ENCODE results near the gene HACD2. TPM values are rescaled to one million over a fixed set of nuclear protein-coding genes. Genes with fewer than 3 reads are reported as not detected.

The HACD2 gene, protein sequence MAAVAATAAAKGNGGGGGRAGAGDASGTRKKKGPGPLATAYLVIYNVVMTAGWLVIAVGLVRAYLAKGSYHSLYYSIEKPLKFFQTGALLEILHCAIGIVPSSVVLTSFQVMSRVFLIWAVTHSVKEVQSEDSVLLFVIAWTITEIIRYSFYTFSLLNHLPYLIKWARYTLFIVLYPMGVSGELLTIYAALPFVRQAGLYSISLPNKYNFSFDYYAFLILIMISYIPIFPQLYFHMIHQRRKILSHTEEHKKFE
- 30.7 and 70.6 TPM in 2 replicates for total RNA-seq

DNA sequence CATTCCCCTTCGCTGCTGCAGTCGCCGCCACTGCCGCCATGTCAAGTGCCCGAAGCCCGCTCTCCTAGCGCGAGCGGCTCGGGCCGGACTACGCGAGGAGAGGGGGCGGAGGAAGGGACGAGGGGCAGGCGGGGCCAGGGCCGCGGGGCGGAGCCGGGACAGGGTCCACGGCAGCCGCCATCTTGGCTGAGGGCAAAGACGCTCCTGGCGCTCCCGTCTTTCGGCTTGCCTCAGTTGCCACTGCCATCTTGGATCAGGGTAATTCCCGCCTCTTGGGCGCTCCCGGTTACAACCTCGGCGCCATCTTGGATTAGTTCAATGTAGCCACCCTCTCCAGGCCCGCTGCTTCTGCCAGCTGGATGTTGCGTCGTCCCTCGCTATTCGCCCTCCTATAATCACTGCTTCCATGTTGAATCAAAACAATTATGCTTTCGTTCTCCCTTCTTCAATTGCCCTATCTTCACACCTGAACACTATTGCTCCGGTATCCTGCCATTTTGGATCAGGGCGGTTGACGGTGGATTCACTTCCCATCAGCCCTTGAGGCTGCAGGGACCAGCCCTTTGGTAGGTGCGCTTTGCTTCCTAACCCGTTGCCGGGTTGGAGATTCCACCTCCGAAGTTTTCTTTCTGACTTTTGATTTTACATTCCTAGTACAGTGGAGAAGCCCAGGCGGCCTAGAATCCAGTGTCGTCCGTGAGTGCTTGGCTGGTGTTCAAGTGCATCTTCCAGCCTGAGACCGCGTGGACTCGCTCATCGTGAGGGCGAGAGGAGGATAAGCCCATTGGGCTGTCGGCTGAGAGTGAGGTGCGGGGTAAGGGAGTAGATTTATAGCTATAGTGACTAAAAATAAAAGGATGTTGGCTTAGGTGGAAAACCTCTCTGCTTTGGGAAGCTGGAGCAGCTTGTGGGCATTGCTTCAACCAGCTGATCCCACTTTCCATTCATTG, at the start of gene HACD2:
Gene HACD2 (minus strand): TSS at position 66 of the 950 bp plus-strand sequence. CDS start 26 bp downstream, at position 40.
- peak; percentile 91 for DNase-seq (ENCODE audit: low read depth)

DNA sequence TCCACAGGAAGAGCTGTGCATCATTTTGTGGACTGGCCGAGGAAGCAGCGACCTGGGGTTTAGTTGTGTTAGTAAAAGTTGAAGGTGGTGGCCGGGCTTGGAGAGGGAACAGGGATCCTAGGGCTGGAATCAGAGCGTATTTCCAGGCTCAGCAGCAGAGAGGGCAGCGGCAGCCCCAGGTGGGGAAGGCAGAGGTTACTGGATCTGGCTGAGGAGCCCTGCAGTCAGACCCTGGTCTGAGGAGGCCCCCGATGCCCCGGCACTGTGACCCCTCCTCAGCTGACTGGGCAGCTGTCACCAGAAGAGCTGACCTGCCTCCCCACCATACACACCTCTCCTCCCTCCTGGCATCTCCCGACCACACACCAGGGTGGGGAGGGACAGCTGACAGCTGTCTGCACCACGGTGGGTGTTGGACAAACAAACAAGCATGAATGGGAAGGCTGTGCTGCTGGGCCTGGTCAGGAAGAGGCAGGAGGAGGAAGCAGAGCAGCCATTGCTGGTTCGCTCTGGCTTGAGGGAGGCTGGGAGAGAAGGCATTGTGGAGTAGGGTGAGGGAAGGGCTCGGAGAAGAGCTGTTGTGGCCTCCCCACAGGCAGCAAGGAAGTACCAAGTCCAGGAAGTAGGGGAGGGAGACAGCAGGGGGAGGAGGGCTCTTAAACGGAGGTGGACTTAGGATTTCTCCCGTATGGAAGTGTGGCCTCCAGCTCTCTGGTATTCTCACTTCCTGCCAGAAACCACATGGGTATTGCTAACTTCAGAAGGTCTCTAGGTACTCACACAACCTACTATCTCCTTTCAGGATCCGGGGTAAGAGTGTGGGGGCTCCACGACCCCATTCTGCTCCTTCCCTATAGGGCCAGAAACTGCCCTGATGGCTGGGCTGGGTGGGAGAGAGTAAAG, 49.5 kb upstream of the HACD2 start:
- DNase-seq (ENCODE audit: low read depth), result no peak

DNA sequence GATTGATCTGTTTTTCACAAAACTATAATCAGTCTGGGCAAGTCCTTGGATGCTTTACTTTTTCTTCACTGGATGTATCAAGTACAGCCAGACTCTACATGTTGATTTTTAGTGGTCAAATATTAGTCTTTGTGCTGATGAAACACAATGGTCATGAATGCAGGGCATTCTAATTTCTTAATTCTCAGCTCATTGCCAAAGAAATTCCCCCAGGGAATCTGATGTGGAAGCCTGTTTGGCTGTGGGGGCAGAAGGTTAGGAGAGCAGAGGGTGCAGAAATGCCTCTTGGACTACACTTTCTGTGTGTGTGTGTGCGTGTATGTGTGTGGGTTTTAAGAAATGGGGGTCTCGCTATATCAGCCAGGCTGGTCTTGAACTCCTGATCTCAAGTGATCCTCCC, 48.7 kb upstream of the HACD2 start:
- no peak for DNase-seq (ENCODE audit: low read depth)

DNA sequence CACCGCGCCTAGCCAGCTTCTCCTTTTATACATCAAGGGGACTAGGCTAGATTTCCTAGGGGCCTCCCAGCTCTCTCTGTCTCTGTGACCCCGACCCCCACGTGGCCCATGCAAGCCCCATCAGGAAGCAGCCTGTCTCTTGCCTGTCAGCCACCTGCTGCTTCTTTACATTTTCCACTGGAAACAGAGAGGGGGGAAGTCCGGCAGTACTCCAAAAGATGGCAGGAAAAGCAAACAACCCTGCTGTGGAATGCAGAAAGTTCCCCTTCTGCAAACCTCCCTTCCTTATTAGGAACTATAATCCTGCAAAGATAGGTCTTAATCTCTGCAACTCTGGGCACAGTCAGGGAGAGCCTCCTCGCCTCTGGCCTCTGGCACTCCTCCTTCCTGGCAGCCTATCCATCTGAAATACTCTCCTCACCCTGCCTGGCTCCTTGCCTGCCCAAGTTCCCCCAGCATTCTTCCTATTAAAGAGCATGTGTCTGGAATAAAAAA, 47.4 kb upstream of the HACD2 start:
- DNase-seq (ENCODE audit: low read depth), result no peak

DNA sequence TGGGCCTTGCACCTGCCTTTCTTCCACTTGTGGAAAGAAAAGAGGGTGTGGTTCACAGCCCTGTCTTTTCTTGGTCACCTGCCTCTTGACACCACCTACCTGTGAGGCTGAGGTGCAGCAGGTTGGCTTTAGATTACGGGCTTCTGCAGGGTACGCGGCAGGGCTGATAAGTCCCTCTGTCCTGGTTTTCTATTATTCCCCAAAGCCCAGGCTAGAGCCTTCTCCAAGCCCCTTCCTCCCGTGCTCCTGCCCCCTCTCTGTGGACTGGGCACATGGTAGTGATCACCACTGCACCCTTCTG, 44.8 kb upstream of the HACD2 start:
- DNase-seq (ENCODE audit: low read depth), result no peak

DNA sequence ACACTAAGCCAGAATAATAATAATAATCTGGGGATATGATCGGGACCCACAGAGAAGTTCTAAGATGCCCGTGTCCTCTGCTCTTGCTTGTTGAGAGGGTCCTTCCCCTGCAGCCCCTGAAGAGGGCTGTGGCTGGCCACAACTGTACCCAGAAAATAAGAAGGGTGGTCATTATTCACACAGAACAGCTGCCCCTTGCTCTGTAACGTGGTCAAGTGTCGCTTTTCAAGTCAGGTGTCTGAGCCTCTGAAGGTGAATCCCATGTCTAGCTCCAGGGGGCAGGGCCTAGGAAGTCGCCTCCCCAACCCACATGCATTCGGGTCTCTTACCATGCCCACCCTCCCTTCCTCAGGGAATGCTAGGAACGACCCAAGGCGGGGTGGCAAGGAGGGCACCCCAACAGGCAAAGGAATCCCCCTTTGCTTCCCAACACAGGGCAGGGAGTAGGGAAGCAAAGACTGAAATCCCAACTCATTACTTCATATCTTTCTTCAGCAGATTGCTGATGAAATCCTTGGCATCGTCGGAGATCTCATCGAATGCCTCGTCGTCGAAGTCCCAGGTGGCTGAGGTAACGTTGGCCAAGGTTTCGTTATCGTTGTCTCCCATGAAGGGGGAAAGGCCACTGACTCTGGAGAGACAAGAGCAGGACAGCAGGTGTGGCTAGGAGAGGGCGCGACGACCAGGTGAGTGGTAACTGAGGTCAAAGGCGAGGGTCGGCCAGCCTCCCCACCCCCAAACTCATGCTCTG, 44.3 kb upstream of the HACD2 start:
- no peak for DNase-seq (ENCODE audit: low read depth)

DNA sequence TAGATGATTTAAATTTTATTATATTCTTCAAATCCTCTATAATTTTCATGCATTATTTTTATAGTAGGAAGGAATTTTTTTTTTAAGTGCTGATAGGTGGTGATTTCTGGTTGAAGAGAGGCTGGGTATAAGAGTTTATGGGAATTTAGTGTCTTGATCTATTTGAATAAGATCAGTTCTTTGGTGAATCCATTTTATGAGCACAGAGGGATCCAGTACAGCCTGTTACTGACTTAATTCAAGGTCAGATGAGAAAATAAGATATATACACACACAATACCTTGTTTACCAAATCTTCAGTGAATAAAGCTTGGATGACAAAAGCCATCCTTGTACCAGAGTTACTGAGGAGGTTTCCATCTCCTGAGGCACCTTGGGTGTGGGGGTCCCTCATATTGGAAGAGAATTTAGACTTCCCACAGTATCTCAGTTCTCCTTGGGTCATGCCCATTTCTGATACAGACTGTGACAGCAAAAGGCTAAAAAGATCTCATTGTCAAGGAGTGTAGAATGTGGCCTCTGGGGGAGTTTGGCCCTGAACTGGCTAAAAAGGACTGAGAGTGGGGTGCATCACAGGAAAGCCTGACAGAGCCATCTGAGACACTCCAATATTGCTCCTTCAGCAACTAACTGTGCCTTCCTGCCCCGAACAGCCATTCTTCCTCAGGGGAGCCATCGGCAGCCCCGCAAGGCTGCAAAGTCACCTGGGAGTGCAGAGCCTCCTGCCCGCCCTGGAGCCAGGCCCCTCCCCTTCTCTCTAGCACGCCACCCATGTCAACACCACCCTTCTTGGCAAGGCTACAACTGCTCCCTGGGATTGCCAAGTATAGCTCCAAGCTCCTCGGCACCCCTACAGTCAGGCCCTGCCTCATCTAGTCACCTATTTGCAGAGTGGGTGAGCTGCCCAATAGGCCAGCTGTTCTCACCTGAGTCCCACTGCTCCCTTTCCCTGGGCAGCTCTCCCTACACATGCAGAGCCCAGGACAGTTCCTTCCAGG, 43.1 kb upstream of the HACD2 start:
- no peak for DNase-seq (ENCODE audit: low read depth)

DNA sequence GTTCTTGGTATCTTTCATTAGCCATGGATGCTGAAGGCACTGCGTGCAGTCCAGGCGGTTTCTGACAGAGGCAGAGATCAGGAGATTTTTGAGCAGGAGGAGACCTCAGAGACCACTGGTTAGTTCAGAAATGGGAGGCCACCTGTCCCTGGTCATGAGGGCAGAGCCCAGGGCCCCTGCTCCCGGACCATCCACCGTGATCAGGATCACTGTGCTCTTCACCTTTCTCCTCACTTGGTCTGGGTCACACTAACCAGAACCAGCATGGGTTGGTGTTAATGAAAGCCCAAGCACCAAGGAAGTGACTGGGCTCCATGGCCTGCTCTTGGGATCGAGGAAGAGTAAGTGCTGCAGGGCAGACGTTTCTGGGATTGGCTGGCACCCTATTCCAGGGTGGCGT, 42.0 kb upstream of the HACD2 start:
- DNase-seq (ENCODE audit: low read depth), result no peak

DNA sequence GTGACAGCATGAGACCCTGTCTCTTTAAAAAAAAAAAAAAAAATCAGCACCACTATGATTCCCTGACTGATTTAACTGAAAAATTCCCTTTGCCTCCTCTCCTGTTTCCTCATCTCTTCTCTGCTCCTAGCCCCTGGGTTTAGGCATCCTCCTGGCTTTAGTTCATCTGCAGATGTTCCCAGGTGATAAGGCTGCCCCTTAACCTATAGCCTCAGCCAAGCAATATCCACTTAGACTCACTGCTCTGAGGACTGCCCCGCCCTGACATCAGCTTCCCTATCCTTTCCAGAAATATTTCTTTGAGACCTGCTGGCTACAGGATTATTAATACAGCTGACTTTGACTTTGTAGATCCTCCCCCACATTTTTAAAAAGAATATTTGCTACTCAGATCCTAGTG, 39.4 kb upstream of the HACD2 start:
- no peak for DNase-seq (ENCODE audit: low read depth)

DNA sequence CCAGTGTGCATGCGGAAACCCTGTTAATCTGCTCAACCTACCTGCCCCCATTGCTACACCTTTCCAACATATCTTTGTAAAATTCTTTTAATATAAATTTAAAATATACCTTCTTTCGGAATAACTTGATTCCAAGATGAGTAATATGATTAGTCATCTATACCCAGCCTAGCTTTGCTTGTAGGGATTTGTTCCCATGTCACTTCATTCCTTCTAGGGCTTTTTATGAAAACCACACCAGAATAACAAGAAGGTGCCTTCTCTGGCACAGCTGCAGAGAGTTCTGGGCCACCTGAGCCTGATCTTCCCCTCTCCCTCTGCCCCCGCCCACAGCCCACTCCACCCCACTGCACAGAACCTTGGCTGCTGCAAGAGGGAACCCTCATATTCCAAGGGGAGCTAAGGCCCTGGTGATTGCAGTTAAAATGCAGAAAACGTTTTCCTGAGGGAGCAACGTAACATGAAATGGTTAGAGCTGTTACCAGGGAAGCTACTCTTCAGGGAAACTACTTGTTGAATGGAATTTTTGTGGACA, 38.6 kb upstream of the HACD2 start:
- DNase-seq (ENCODE audit: low read depth), result no peak

DNA sequence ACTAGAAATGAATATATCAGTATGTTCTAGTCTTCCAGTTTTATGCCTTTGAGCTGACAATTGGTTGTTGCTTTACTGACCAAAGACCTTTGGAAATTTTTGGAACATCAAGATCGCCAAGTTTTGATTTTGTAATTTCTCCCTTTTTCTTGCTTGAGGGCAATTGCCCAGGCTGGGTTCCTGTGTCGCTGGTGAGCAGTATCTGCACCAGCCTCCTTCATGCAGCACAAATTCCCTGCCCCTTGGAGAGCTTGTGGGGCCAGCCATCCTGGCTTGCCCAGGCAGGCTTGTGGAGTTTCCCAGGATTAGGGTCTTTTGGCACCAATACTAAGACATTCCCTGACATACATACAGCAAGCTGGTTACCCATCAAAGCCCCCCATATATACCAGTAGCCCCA, 37.9 kb upstream of the HACD2 start:
- no peak for DNase-seq (ENCODE audit: low read depth)

DNA sequence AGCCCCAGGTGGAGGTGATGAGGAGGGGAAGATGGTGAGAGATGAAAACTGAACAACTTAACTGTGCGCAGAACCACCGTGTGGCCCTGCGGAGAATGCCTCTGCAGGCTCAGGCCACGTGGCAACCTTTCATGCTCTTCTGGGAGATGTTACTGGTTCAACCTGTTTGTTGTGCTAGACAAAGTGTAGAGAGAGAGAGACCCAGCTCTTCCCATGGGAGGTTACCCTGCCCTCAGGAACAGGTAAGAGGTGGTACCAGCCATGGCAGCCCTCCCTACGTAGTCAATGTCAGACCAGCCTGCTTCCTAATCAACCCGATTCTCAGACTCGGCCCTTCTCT, 37.0 kb upstream of the HACD2 start:
- no peak for DNase-seq (ENCODE audit: low read depth)

DNA sequence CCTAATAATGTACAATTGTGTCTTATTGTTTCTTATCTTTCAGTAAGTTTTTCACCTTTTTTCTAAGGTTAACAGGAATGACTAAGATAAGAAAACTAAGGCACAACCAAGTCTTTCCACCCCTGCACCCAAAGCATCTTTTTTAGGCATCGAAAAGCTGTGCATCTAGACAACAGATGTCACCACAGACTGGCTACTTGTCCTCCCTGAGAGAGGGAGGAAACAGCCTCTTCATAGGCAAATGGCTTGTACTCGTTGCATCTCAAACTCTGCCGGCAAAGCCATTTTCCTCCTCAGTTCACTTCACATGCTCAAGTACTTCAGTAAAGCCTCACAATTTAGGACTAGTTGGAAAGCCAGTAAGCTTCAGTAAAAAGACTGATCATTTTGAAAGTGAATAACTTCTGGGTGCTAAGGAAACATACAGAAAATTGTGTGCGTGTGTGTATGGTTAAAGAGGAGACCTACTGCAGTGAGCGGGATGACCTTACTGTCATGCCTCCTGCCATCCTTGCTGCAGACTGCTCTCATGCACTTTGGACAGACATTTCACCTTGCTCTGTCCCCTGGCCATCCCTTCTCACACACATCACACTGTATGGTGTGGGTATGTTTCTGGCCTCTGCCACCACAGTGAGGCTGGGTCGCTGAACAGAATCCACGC, 36.5 kb upstream of the HACD2 start:
- no peak for DNase-seq (ENCODE audit: low read depth)

DNA sequence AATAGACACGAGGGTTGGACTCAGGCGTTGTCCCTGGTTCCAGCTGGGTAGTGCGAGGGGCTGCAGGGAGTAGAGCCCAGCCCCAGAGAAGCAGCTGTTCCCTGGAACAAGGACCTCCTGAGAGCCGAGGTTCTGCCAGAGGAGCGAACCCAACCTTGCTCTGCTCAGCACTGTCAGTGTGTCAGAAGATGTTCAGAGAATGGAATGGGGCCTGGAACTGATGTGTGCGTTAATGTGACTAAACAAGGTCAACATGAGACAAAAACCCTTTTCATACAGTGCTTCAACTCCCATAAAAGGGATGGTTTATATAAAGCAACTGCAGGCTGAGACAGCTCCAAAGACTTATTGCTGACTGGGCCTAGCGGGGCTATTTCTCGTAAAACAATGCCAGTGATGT, 35.5 kb upstream of the HACD2 start:
- no peak for DNase-seq (ENCODE audit: low read depth)

DNA sequence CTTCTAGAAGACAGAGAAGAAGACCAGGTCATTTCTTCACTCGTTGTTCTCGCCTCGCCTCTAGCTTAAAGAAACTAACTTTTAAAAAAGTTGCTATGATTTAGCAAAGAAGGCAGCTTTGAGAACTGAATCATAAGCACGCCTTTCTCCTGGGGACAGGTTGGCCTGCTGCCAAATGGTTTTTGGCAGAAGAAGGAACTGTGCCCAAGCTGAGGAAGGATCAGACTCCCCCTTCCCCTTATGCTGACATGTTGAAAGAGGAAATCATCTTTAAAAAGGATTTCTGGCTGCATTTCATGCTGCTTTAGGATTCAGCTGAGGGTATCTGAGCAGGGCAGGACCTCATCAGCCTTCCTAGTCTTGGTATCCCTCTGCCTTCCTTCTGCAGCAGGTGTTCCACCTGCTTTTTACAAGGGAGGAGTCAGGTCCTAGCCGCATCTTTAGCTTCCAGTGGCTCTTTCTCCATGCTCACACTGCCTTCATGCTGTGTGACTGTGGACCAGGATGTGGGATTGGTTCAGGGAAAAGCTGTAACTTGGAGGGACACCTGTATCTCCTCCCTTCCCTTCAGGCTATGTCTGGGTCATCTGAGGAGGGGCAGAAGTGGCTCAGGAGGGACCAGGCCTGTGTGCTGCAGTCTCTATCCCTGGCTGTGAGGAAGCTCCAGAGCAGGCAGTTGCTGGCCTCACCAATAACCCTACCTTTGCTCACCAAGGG, 34.1 kb upstream of the HACD2 start:
- DNase-seq (ENCODE audit: low read depth), result peak; percentile 61

DNA sequence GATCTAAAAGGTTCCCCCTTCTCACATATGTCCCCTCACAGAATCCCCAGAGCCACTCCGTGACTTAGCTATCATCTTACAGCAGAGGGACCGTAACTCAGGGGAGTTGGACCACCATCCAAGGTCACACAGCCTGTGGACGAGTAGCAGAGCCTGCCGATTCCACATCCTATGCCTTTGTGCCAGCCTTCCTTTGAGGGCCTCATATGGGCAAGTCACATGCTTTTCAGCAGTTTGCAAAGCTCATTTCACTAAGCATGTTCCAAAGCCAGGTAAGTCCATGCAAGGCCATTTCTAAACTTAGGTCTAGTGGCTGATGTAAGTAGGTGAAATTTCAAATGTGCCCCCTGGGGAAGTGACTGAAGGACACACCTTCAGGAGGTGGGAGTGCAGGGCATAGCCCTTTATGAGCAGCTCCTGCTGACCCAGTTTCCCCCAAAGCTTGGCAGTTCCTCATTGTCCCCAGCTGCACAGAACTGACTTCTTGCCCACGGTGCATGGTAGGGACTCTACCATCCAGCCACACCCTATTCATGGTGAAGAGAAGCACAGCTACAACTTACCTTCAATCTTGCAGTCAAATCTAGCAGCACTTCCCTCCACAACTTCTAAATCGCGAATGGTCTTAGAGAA, 33.3 kb upstream of the HACD2 start:
- DNase-seq (ENCODE audit: low read depth), result no peak

DNA sequence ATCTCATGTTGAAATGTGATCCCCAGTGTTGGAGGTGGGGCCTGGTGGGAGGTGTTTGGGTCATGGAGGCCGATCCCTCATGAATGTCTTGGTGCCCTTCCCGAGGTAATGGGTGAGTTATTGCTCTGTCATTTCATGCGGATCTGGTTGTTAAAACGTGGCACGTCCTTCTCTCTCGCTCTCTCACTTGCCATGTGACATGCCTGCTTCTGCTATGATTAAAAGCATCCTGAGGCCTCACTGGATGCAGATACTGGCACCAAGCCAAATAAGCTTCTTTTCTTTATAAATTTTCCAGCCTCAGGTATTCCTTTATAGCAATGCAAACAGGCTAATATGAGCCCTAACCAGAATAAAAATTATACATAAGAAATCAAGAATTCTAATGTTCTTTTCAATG, 31.7 kb upstream of the HACD2 start:
- no peak for DNase-seq (ENCODE audit: low read depth)

DNA sequence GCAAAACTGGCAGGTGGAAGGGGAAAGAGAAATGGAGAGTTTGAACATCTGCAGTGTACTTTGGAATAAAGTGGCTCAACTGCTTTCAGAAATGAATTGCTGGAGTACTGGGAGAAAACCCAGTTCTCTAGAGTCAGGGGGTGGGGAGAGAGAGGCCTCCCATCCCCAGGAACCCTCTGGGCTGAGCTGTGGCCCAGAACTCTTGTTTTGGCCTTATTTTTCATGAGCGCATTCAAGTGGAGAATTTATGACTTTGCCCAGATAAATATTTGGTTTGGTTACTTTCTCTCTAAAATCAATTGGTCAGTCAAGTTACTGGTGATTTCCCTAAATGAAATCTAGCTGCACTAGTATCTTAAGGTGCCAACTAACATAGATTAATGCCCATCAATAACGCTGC, 28.7 kb upstream of the HACD2 start:
- DNase-seq (ENCODE audit: low read depth), result no peak

All from renal cortical epithelial cell (primary cell).